Retina (tissue), 1 donor: Measurements from ENCODE around the gene TNFRSF4.
A peak's percentile ranks its signal among the peaks of the same experiment; 100 is the strongest.

Source experiments
- DNase-seq: peaks from one replicate; pipeline ENCODE4 v3.0.0-alpha.2; 2016

The TNFRSF4 gene

GRCh38 chr1:1216770-1217620, 3.0 kb upstream of the TNFRSF4 start:
- no peak for DNase-seq

- no peak for DNase-seq
Measured at GRCh38 chr1:1215881-1216605, 2.1 kb upstream of the TNFRSF4 start.

- no peak for DNase-seq
Measured at GRCh38 chr1:1215080-1215676, 1.2 kb upstream of the TNFRSF4 start.

- DNase-seq: no peak
Measured at GRCh38 chr1:1212780-1213344, 1.1 kb downstream of the TNFRSF4 start.

- DNase-seq: no peak
Measured at GRCh38 chr1:1211541-1212441, 2.2 kb downstream of the TNFRSF4 start.

- DNase-seq: no peak
Measured at GRCh38 chr1:1210726-1211540, 3.0 kb downstream of the TNFRSF4 start.

GRCh38 chr1:1208713-1209433, 5.1 kb downstream of the TNFRSF4 start:
- no peak for DNase-seq

- DNase-seq: no peak
Measured at GRCh38 chr1:1207571-1207892, 6.4 kb downstream of the TNFRSF4 start.

- no peak for DNase-seq
Measured at GRCh38 chr1:1206966-1207531, 6.9 kb downstream of the TNFRSF4 start.

- peak; percentile 55 for DNase-seq
Measured at GRCh38 chr1:1206376-1206965, 7.5 kb downstream of the TNFRSF4 start, which contains the start of gene TNFRSF18. Gene TNFRSF18, minus strand, starts transcription at chr1:1206592. Its CDS starts 21 bp downstream, at chr1:1206571.

- DNase-seq: no peak
Measured at GRCh38 chr1:1205769-1206375, 8.1 kb downstream of the TNFRSF4 start.

- DNase-seq: no peak
Measured at GRCh38 chr1:1204998-1205768, 8.8 kb downstream of the TNFRSF4 start.

GRCh38 chr1:1204425-1204920, 9.5 kb downstream of the TNFRSF4 start:
- DNase-seq: no peak

GRCh38 chr1:1203561-1204424, 10.2 kb downstream of the TNFRSF4 start:
- no peak for DNase-seq

- DNase-seq: no peak
Measured at GRCh38 chr1:1202831-1203560, 11.0 kb downstream of the TNFRSF4 start.

- no peak for DNase-seq
Measured at GRCh38 chr1:1200876-1201810, 12.8 kb downstream of the TNFRSF4 start.
